Measurements from ENCODE around the gene LARGE1.

GRCh38 chr22:33772745-33773144 lies 147.5 kb downstream of the LARGE1 start:
- no peak for TF ChIP-seq CTCF (IDR thresholded peaks at IDR 0.05; ENCODE audit: borderline replicate concordance, extremely low read depth, low read length, poor library complexity, severe bottlenecking)
- TF ChIP-seq EZH2 (IDR thresholded peaks at IDR 0.05; ENCODE audit: borderline replicate concordance, low read depth, low read length, severe bottlenecking) = no peak

All from DND-41 (cell line).